Measurements from ENCODE around the gene VAV2.

The VAV2 gene

GRCh38 chr9:133980864-133981588 lies 11.1 kb downstream of the VAV2 start:
- FAIRE-seq: no peak

- FAIRE-seq: no peak
These were observed 11.9 kb downstream of the VAV2 start for GRCh38 chr9:133979921-133980863.

GRCh38 chr9:133979273-133979920 lies 12.7 kb downstream of the VAV2 start:
- FAIRE-seq: no peak

GRCh38 chr9:133978899-133979272 lies 13.2 kb downstream of the VAV2 start:
- FAIRE-seq: no peak

- no peak for FAIRE-seq
These were observed 13.8 kb downstream of the VAV2 start for GRCh38 chr9:133978226-133978898.

- no peak for FAIRE-seq
These were observed 14.5 kb downstream of the VAV2 start for GRCh38 chr9:133977421-133978201.

- no peak for FAIRE-seq
These were observed 15.2 kb downstream of the VAV2 start for GRCh38 chr9:133976887-133977286.

- FAIRE-seq: no peak
These were observed 15.8 kb downstream of the VAV2 start for GRCh38 chr9:133976191-133976861.

GRCh38 chr9:133975511-133975910 lies 16.6 kb downstream of the VAV2 start:
- FAIRE-seq: no peak

GRCh38 chr9:133974631-133975341 lies 17.3 kb downstream of the VAV2 start:
- no peak for FAIRE-seq

- no peak for FAIRE-seq
These were observed 18.1 kb downstream of the VAV2 start for GRCh38 chr9:133973791-133974630.

- no peak for FAIRE-seq
These were observed 18.9 kb downstream of the VAV2 start for GRCh38 chr9:133973111-133973790.

- no peak for FAIRE-seq
These were observed 19.9 kb downstream of the VAV2 start for GRCh38 chr9:133971981-133972941.

GRCh38 chr9:133971121-133971951 lies 20.8 kb downstream of the VAV2 start:
- FAIRE-seq: no peak

GRCh38 chr9:133970581-133971058 lies 21.5 kb downstream of the VAV2 start:
- no peak for FAIRE-seq

GRCh38 chr9:133969681-133970580 lies 22.2 kb downstream of the VAV2 start:
- FAIRE-seq: no peak
